ENCODE data around the gene CDH4. TPM values are rescaled to one million over a fixed set of nuclear protein-coding genes. Genes with fewer than 3 reads are reported as not detected.

Gene CDH4
- polyA plus RNA-seq, 1 donor (not counting 4 experiments of a cell fraction or from before 2014, with no cell fraction given), result 2.2 TPM

- H3K4me3 ChIP-seq (ENCODE audit: control insufficient read depth in 2 of 3, extremely low read depth in 1 of 3, insufficient read depth in 2 of 3, low read depth in 1 of 3, low read length in 3 of 3), result no peak overlapping the region
- DNase-seq (ENCODE audit: low read depth, low spot score), result no peak
- H3K9ac ChIP-seq (ENCODE audit: control insufficient read depth, extremely low read depth, insufficient read depth, low read length), result no peak overlapping the region
- H3K27me3 ChIP-seq (ENCODE audit: control insufficient read depth, extremely low read depth, insufficient read depth, low read length), result peaks cover 8% of the 10 kb centered on the region
- no peaks in the 10 kb centered on the region for H3K36me3 ChIP-seq (ENCODE audit: control insufficient read depth in 2 of 2, extremely low read depth in 1 of 2, insufficient read depth in 2 of 2, low read length in 2 of 2)
- H3K4me2 ChIP-seq (ENCODE audit: control insufficient read depth, extremely low read depth, insufficient read depth, low read depth, low read length), result no peak overlapping the region
- dilution Hi-C loops (cut with MboI; ENCODE audit: extremely low pct_ligation_motif_present, low sequenced_read_pairs), result no loop called here
- TF ChIP-seq CTCF (optimal IDR thresholded peaks at IDR 0.05 in 1 of 3, IDR thresholded peaks at IDR 0.05 in 1 of 3, conservative IDR thresholded peaks at IDR 0.05 in 1 of 3; ENCODE audit: extremely low read depth in 1 of 3, insufficient read depth in 2 of 3, low read length in 3 of 3), result no peak
- TF ChIP-seq EZH2 (IDR thresholded peaks at IDR 0.05; ENCODE audit: low read length), result no peak
- no peak for FAIRE-seq
- H3K9me3 ChIP-seq (ENCODE audit: control insufficient read depth, low read depth, low read length), result no peaks in the 10 kb centered on the region
- H2AFZ ChIP-seq (ENCODE audit: control insufficient read depth, low read length), result no peak overlapping the region
- no peaks in the 10 kb centered on the region for H3K9me1 ChIP-seq (ENCODE audit: control insufficient read depth, extremely low read depth, insufficient read depth, low read length)
- H3K79me2 ChIP-seq (ENCODE audit: control insufficient read depth, insufficient read depth, low read length), result no peaks in the 10 kb centered on the region
- H3K27ac ChIP-seq (ENCODE audit: control insufficient read depth, insufficient read depth, low read length), result no peak overlapping the region
- peaks cover 14% of the 10 kb centered on the region for H4K20me1 ChIP-seq (ENCODE audit: control insufficient read depth, extremely low read depth, insufficient read depth, low read length)
- H3K4me1 ChIP-seq (ENCODE audit: control insufficient read depth, extremely low read depth, insufficient read depth, low read length), result no peaks in the 10 kb centered on the region
Measured at GRCh38 chr20:61581825-61582188, 329.7 kb downstream of the CDH4 start.

- H3K9me1 ChIP-seq (ENCODE audit: control insufficient read depth, extremely low read depth, insufficient read depth, low read length), result no peaks in the 10 kb centered on the region
- H3K27ac ChIP-seq (ENCODE audit: control insufficient read depth, insufficient read depth, low read length), result no peak overlapping the region
- no peaks in the 10 kb centered on the region for H3K9me3 ChIP-seq (ENCODE audit: control insufficient read depth, low read depth, low read length)
- H3K4me1 ChIP-seq (ENCODE audit: control insufficient read depth, extremely low read depth, insufficient read depth, low read length), result no peaks in the 10 kb centered on the region
- no peak overlapping the region for H3K4me2 ChIP-seq (ENCODE audit: control insufficient read depth, extremely low read depth, insufficient read depth, low read depth, low read length)
- no peaks in the 10 kb centered on the region for H3K79me2 ChIP-seq (ENCODE audit: control insufficient read depth, insufficient read depth, low read length)
- H3K4me3 ChIP-seq (ENCODE audit: control insufficient read depth in 2 of 3, extremely low read depth in 1 of 3, insufficient read depth in 2 of 3, low read depth in 1 of 3, low read length in 3 of 3), result no peak overlapping the region
- dilution Hi-C loops (cut with MboI; ENCODE audit: extremely low pct_ligation_motif_present, low sequenced_read_pairs), result no loop called here
- H3K27me3 ChIP-seq (ENCODE audit: control insufficient read depth, extremely low read depth, insufficient read depth, low read length), result peaks cover 8% of the 10 kb centered on the region
- H3K36me3 ChIP-seq (ENCODE audit: control insufficient read depth in 2 of 2, extremely low read depth in 1 of 2, insufficient read depth in 2 of 2, low read length in 2 of 2), result no peaks in the 10 kb centered on the region
- H2AFZ ChIP-seq (ENCODE audit: control insufficient read depth, low read length), result no peak overlapping the region
- FAIRE-seq, result no peak
- no peak for DNase-seq (ENCODE audit: low read depth, low spot score)
- no peak overlapping the region for H3K9ac ChIP-seq (ENCODE audit: control insufficient read depth, extremely low read depth, insufficient read depth, low read length)
- H4K20me1 ChIP-seq (ENCODE audit: control insufficient read depth, extremely low read depth, insufficient read depth, low read length), result peaks cover 14% of the 10 kb centered on the region
- TF ChIP-seq EZH2 (IDR thresholded peaks at IDR 0.05; ENCODE audit: low read length) (no peak), CTCF (optimal IDR thresholded peaks at IDR 0.05 in 1 of 3, IDR thresholded peaks at IDR 0.05 in 1 of 3, conservative IDR thresholded peaks at IDR 0.05 in 1 of 3; ENCODE audit: extremely low read depth in 1 of 3, insufficient read depth in 2 of 3, low read length in 3 of 3) (no peak)
Measured at GRCh38 chr20:61582196-61582923, 330.3 kb downstream of the CDH4 start.

Data from keratinocyte (primary cell).